PC-3 (cell line): Measurements from ENCODE around the gene UBXN1. TPM values are rescaled to one million over a fixed set of nuclear protein-coding genes. Genes with fewer than 3 reads are reported as not detected.
A peak's percentile ranks its signal among the peaks of the same experiment; 100 is the strongest.

ENCODE experiments used
- ATAC-seq: fragments of 200-7000 bp; cut with Tn5 transposase; 2 replicates; pipeline ENCODE4 v1.9.1; 2020; ENCODE audit warnings: mild to moderate bottlenecking, moderate library complexity
- BruUV-seq: library from RNA; stranded (reverse); fragments of 400-500 nt; replicated peaks from 2 replicates; lab custom pipeline; 2021; lab: Mats Ljungman, UMichigan
- CTCF ChIA-PET: fragments of 300-600 bp; sonication (Branson Sonifier 250); formaldehyde crosslinking; loops from one replicate; lab custom pipeline; 2022; ENCODE audit warnings: antibody characterized with exemption; lab: Charles Lee
- POLR2A ChIA-PET: fragments of 300-600 bp; sonication (Branson Sonifier 250); formaldehyde crosslinking; loops from one replicate; lab custom pipeline; 2022; ENCODE audit warnings: antibody characterized with exemption; ENCODE audit not compliant: unreplicated experiment; lab: Charles Lee
- DNase-seq: peaks from one replicate; pipeline ENCODE4 v3.0.0-alpha.2; 2015
- H2AFZ ChIP-seq: fragments of 300-600 bp; sonication (generic); 2 replicates; pipeline ENCODE4 v1.6.0; 2016; ENCODE audit warnings: antibody characterized with exemption, low read length
- H3F3A ChIP-seq: fragments of 300-600 bp; sonication (generic); one replicate; pipeline ENCODE4 v1.6.0; 2017; ENCODE audit warnings: antibody characterized with exemption, low read length, control low read depth, mild to moderate bottlenecking; ENCODE audit not compliant: unreplicated experiment
- H3K27ac ChIP-seq: fragments of 300-600 bp; sonication (generic); 2 replicates; pipeline ENCODE4 v1.5.1; 2016; ENCODE audit warnings: mild to moderate bottlenecking, low read length
- H3K27me3 ChIP-seq: fragments of 300-600 bp; sonication (generic); 2 replicates; pipeline ENCODE4 v1.6.1; 2016; ENCODE audit warnings: low read length, mixed read lengths
- H3K36me3 ChIP-seq: fragments of 300-600 bp; sonication (generic); 2 replicates; pipeline ENCODE4 v1.6.1; 2016; ENCODE audit warnings: low read depth, mixed run types, low read length, mixed read lengths
- H3K4me1 ChIP-seq: fragments of 300-600 bp; sonication (generic); 2 replicates; pipeline ENCODE4 v1.5.1; 2016; ENCODE audit warnings: low read length; ENCODE audit not compliant: insufficient read depth
- H3K4me2 ChIP-seq: fragments of 300-600 bp; sonication (generic); 2 replicates; pipeline ENCODE4 v1.6.0; 2016; ENCODE audit warnings: low read length
- H3K4me3 ChIP-seq: fragments of 300-600 bp; sonication (generic); 2 replicates; pipeline ENCODE4 v1.5.1; 2016; ENCODE audit warnings: mild to moderate bottlenecking, low read length, mixed read lengths
- H3K79me2 ChIP-seq: fragments of 300-600 bp; sonication (generic); 2 replicates; pipeline ENCODE4 v1.6.1; 2017; ENCODE audit warnings: low read length, mixed read lengths
- H3K9ac ChIP-seq: fragments of 300-600 bp; sonication (generic); 2 replicates; pipeline ENCODE4 v1.6.0; 2016; ENCODE audit warnings: mild to moderate bottlenecking, low read length
- H3K9me2 ChIP-seq: fragments of 300-600 bp; sonication (generic); replicated peaks from 2 replicates; pipeline ENCODE4 v1.6.1; 2016; ENCODE audit warnings: mixed run types, low read length, mixed read lengths
- H3K9me3 ChIP-seq: fragments of 300-600 bp; sonication (generic); 2 replicates; pipeline ENCODE4 v1.6.1; 2016; ENCODE audit warnings: low read length, mixed read lengths
- H4K20me1 ChIP-seq: fragments of 300-600 bp; sonication (generic); 2 replicates; pipeline ENCODE4 v1.6.1; 2016; ENCODE audit warnings: low read length, mixed read lengths
- CTCF ChIP-seq: fragments of 300-600 bp; sonication (generic); conservative IDR thresholded peaks from 2 replicates; pipeline ENCODE4 v1.5.1; 2017; ENCODE audit warnings: antibody characterized with exemption, low read depth, mild to moderate bottlenecking, low read length
- EZH2 ChIP-seq: fragments of 300-600 bp; sonication (generic); IDR thresholded peaks from one replicate; pipeline ENCODE4 v1.6.1; 2017; ENCODE audit warnings: antibody characterized with exemption, mild to moderate bottlenecking, low read length; ENCODE audit not compliant: unreplicated experiment
- EZH2phosphoT487 ChIP-seq: fragments of 300-600 bp; sonication (generic); IDR thresholded peaks from 2 replicates; pipeline ENCODE4 v1.6.1; 2018; ENCODE audit warnings: mild to moderate bottlenecking, antibody characterized with exemption, low read length, borderline replicate concordance
- intact Hi-C: fragments of 100-400 bp; cut with micrococcal nuclease; formaldehyde crosslinking; loops from 2 replicates; pipeline ENCODE4 v1.9.0; 2023
- total RNA-seq: library from RNA; depleted of rRNA; stranded (reverse); fragments of >200 nt; gene quantifications from 2 replicates; pipeline ENCODE4 v1.2.3, GENCODE V29; 2014

Gene UBXN1
- total RNA-seq, 1 experiment from 2014 or later = 190 TPM

- intact Hi-C loops = no loop called here
- no peak for TF ChIP-seq EZH2
- TF ChIP-seq CTCF = no peak
- Histone ChIP-seq H3K36me3 (peaks cover 40% of the 10 kb centered on the region), H3K27ac (no peak overlapping the region), H3K4me1 (peaks cover 17% of the 10 kb centered on the region), H3K4me2 (no peak overlapping the region), H3K9me2 (no peaks in the 10 kb centered on the region), H3K27me3 (no peaks in the 10 kb centered on the region), H4K20me1 (no peaks in the 10 kb centered on the region), H3K4me3 (no peak overlapping the region), H3K79me2 (0 out of 2 replicates have a peak, but pooled peaks cover 5% of the 10 kb centered on the region), H3K9ac (no peak overlapping the region), H2AFZ (no peak overlapping the region), H3K9me3 (no peaks in the 10 kb centered on the region), H3F3A (peaks cover 6% of the 10 kb centered on the region)
- no TSS peak for BruUV-seq
- no peak for DNase-seq
- CTCF ChIA-PET = no interaction called here
- no peak for ATAC-seq
- POLR2A ChIA-PET = no interaction called here
Measured at GRCh38 chr11:62708793-62709192, 29.9 kb upstream of the UBXN1 start.

DNA sequence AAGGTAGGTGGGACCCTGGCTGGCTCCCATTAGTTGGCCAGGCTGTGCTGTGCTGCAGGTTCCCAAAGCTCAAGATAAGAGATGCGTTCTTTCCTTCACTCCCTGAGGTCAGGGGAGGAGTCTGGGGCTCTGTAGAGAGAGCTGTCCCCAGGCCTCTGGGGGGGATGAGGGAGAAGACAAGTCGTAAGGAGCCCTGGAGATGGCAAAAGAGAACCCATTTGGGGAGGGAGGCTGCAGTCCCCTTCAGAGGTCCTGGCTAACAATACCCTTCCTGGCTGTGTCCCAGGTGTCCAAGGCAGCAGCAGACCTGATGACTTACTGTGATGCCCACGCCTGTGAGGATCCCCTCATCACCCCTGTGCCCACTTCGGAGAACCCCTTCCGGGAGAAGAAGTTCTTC lies 29.5 kb upstream of the UBXN1 start:
- Histone ChIP-seq H3K27ac (no peak overlapping the region), H3K9me3 (no peaks in the 10 kb centered on the region), H3K4me3 (no peak overlapping the region), H3K9ac (no peak overlapping the region), H3K4me1 (peaks cover 17% of the 10 kb centered on the region), H2AFZ (no peak overlapping the region), H3K79me2 (0 out of 2 replicates have a peak, but pooled peaks cover 5% of the 10 kb centered on the region), H3K27me3 (no peaks in the 10 kb centered on the region), H3F3A (peaks cover 6% of the 10 kb centered on the region), H3K9me2 (no peaks in the 10 kb centered on the region), H3K4me2 (no peak overlapping the region), H4K20me1 (no peaks in the 10 kb centered on the region), H3K36me3 (peaks cover 36% of the 10 kb centered on the region)
- intact Hi-C loops = no loop called here
- DNase-seq (no peak), ATAC-seq (no peak)
- CTCF ChIA-PET = no interaction called here
- BruUV-seq = no TSS peak
- POLR2A ChIA-PET = no interaction called here
- TF ChIP-seq EZH2 = no peak
- no peak for TF ChIP-seq EZH2phosphoT487
- TF ChIP-seq CTCF = no peak

- Histone ChIP-seq H3K27me3 (no peaks in the 10 kb centered on the region), H4K20me1 (no peaks in the 10 kb centered on the region), H2AFZ (peak within 1 kb of the TSS; percentile 76), H3K36me3 (peaks cover 26% of the 10 kb centered on the region), H3K4me2 (peak within 1 kb of the TSS; percentile 89), H3K4me3 (peak within 1 kb of the TSS; percentile 87), H3K9ac (no peak within 1 kb of the TSS), H3K27ac (0 out of 2 replicates have a peak within 1 kb of the TSS, but pooled peaks have one; percentile 2), H3K79me2 (0 out of 2 replicates have a peak, but pooled peaks cover 5% of the 10 kb centered on the region), H3K9me3 (no peaks in the 10 kb centered on the region), H3K4me1 (peaks cover 17% of the 10 kb centered on the region), H3F3A (peaks cover 6% of the 10 kb centered on the region), H3K9me2 (no peaks in the 10 kb centered on the region)
- POLR2A ChIA-PET = interaction anchor here (0.6 kb wide), 1 partner anchor 46 kb away, joined by 4 read pairs; the partner anchor contains the start of gene ZBTB3
- ATAC-seq (no peak), DNase-seq (no peak)
- intact Hi-C loops = loop anchor here (2.0 kb wide), 1 partner anchor 21 kb away; the partner anchor contains the start of gene TTC9C
- TF ChIP-seq CTCF (no peak), EZH2phosphoT487 (no peak), EZH2 (no peak)
- CTCF ChIA-PET = no interaction called here
- no TSS peak for BruUV-seq
Measured at GRCh38 chr11:62707277-62707861, 28.5 kb upstream of the UBXN1 start, which contains the start of the genes BSCL2 and GNG3. BSCL2 (minus strand) TSS chr11:62707424; CDS start chr11:62707195, 229 bp downstream. GNG3 (plus strand) TSS chr11:62707676; CDS start chr11:62708296, 620 bp downstream.
